NCI-H1105 treated with DMSO at 0.1 percent for 48 hours (cell line): Measurements from ENCODE around the gene FRMD8.
A peak's percentile ranks its signal among the peaks of the same experiment; 100 is the strongest.

Experiments
- DNase-seq: peaks from one replicate; lab custom pipeline; 2025; lab: John Stamatoyannopoulos, UW

Gene FRMD8

GRCh38 chr11:65414776-65415498, 28.5 kb downstream of the FRMD8 start:
- no peak for DNase-seq

- DNase-seq = no peak
Observed at GRCh38 chr11:65415499-65416340, 29.3 kb downstream of the FRMD8 start.

GRCh38 chr11:65416341-65416824, 29.9 kb downstream of the FRMD8 start:
- peak; percentile 74 for DNase-seq

GRCh38 chr11:65416841-65417701, 30.6 kb downstream of the FRMD8 start:
- no peak for DNase-seq

- DNase-seq = no peak
Observed at GRCh38 chr11:65417702-65418430, 31.4 kb downstream of the FRMD8 start.

GRCh38 chr11:65418431-65418680, 31.9 kb downstream of the FRMD8 start:
- DNase-seq = no peak

- peak; percentile 78 for DNase-seq
Observed at GRCh38 chr11:65418681-65419459, 32.4 kb downstream of the FRMD8 start.

GRCh38 chr11:65419460-65419771, 33.0 kb downstream of the FRMD8 start:
- no peak for DNase-seq

GRCh38 chr11:65419772-65420481, 33.5 kb downstream of the FRMD8 start:
- DNase-seq = no peak

- no peak for DNase-seq
Observed at GRCh38 chr11:65420506-65420905, 34.1 kb downstream of the FRMD8 start.

GRCh38 chr11:65420979-65421793, 34.7 kb downstream of the FRMD8 start:
- DNase-seq = peak; percentile 85

GRCh38 chr11:65421794-65422632, 35.6 kb downstream of the FRMD8 start:
- peak; percentile 40 for DNase-seq

GRCh38 chr11:65422633-65423515, 36.4 kb downstream of the FRMD8 start, which contains the start of gene NEAT1:
NEAT1 (plus strand) TSS chr11:65422798.
- no peak for DNase-seq

- DNase-seq = no peak
Observed at GRCh38 chr11:65423516-65424204, 37.2 kb downstream of the FRMD8 start.

- DNase-seq = no peak
Observed at GRCh38 chr11:65424205-65425104, 38.0 kb downstream of the FRMD8 start.
